GM13977 (cell line): ENCODE measurements around the gene BARX2.

Experiments
- DNase-seq: peaks from one replicate; pipeline ENCODE4 v3.0.0; 2012; ENCODE audit warnings: low spot score
- in situ Hi-C: fragments of 300-500 bp; cut with MboI; formaldehyde crosslinking; loops from one replicate; pipeline ENCODE4 v1.12.0; 2022; ENCODE audit warnings: low sequenced_read_pairs, low pct_unique_long_range_greater_than_20kb, mixed read lengths, inconsistent platforms; ENCODE audit not compliant: unreplicated experiment
- TF ChIP-seq, protein P1 (sequence below): IDR thresholded peaks from 2 replicates; pipeline ENCODE4 v1.5.1; 2012; ENCODE audit warnings: mild to moderate bottlenecking, control low read depth; ENCODE audit not compliant: insufficient read depth; ENCODE audit errors: extremely low read depth, missing control alignments

BARX2 gene

DNA sequence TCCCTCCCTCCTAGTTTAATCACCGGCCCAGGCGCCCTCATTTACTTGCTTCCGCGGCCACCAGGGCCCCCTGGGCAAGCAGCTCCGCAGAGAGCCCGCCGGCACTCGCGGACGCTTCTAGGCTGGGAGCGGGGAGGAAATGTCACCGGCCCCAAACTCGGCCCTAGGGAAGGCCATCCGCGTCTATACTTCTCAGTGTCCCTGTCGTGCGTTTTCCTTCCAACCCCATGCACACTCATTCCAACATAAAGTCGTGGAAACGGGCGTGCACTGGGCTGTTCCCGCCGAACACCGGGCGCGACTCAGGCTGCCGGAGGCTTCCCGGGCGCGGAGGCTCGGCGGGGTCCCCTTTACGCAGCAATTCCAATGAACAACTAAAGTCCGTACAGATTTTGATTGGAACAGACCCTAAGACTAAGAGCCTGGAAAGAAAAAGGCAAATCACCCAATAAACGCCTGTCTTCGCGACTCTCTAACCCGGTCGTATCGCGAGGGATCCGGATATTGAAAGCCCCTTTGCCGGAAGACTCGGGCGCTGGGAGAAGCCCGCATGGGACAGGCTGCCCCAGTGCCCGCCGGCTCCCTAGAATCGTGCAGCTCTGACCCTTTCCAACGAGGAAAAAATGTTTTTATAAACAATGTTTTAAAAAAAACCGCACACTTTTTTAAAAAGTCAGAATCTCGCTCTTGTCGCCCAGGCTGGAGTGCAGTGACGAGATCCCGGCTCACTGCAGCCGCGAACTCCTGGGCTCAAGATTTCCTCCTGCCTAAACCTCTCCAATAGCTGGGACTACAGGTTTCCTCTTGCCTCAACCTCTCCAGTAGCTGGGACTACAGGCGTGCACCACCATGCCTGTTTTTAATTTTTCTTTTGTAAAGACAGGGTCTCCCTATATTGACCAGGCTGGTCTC is 1.3 kb upstream of the BARX2 start:
- TF ChIP-seq, protein P1, sequence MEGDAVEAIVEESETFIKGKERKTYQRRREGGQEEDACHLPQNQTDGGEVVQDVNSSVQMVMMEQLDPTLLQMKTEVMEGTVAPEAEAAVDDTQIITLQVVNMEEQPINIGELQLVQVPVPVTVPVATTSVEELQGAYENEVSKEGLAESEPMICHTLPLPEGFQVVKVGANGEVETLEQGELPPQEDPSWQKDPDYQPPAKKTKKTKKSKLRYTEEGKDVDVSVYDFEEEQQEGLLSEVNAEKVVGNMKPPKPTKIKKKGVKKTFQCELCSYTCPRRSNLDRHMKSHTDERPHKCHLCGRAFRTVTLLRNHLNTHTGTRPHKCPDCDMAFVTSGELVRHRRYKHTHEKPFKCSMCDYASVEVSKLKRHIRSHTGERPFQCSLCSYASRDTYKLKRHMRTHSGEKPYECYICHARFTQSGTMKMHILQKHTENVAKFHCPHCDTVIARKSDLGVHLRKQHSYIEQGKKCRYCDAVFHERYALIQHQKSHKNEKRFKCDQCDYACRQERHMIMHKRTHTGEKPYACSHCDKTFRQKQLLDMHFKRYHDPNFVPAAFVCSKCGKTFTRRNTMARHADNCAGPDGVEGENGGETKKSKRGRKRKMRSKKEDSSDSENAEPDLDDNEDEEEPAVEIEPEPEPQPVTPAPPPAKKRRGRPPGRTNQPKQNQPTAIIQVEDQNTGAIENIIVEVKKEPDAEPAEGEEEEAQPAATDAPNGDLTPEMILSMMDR: no peak
- in situ Hi-C loops: loop anchor here (25.0 kb wide), 1 partner anchor 363 kb away; no protein-coding TSS in a partner anchor
- DNase-seq: peak; percentile 23

DNA sequence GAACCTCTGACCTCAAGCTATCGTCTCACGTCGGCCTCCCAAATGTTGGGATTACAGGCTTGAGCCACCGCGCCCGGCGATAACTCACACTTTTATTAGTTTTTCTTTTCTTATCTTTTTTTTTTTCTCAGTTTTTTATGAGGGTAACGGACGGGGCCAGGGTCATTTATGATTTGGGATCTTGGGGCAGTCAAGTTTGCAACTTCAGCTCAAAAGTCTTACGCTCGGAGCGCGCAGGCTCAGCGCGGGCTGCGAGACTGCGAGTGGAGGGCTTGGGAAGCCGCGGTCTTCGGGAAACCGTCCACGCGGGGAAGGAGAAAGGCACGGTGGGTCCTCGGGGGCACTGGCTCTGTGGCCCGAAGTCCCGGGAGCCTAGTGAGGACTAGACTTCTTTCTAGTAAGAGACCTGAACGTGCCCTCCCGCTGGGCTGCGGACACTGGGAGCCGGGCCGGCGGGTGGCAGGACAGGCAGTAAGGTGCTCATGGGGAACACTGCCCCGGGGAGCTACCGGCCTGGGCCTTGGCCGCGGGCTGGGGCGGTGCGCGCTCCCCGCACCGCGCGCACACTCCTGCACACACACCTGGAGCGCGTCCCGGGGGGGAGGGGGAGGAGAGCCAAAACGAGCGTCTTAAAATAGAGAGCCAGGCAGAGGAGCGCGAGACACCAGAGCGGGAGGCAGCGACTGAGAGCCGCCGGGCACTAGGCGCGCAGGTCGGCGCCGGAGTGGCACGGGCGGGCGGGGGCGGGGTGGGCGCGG is 476 bp upstream of the BARX2 start:
- TF ChIP-seq, protein P1: no peak
- in situ Hi-C loops: loop anchor here (25.0 kb wide), 1 partner anchor 362 kb away; no protein-coding TSS in a partner anchor
- peak; percentile 28 for DNase-seq

DNA sequence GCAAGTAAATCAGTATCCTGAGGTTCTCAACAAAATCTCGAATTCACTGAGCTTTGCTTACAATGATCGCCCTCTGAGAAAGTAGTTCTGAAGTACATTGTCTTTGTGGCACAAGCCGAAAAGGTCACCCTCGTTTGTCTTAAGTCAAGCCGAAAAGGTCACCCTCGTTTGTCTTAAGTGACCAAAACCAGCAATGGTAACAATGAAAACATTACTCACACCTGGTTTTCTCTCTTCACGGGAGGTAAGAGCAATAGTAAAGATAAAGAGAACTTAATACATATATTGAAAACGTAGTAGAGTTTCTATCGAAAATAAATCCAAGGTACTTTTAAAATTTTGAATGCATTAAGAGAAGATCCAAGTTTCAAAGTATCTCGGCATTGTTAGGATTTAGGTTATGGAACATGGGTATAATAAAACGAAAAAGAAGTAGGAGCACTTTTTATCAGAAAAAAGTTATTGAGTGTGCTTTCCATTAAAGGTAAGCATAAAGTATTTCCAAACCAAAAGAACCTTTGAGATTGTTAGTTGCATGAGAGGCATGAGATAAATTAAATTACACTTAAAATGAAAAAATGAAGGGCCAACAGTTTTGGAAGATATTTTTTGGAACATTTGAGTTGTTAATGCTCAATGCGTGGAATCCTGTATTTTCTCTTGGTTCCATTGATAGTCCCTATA is 1.2 kb downstream of the BARX2 start:
- in situ Hi-C loops: no loop called here
- TF ChIP-seq, protein P1: no peak
- DNase-seq: no peak

DNA sequence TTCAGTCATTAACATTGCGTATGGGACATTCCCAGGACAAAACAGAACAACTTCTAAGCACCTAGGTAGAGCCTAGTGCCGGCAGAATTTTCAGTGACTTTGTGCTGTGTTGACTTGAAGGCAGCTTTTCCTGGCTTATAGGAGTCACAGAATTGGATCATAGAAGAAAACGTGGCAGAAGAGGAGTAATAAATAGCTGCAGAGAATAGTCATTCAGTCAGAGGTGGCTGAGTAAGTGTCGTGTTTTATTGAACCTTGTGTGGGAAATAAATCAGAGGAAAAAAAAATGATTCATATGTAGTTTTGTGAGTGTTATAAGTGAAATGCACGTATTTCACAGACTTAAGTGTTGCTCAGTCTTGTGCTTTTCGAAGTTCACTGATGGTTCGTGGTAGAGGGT is 2.1 kb downstream of the BARX2 start:
- in situ Hi-C loops: no loop called here
- TF ChIP-seq, protein P1: no peak
- DNase-seq: no peak

DNA sequence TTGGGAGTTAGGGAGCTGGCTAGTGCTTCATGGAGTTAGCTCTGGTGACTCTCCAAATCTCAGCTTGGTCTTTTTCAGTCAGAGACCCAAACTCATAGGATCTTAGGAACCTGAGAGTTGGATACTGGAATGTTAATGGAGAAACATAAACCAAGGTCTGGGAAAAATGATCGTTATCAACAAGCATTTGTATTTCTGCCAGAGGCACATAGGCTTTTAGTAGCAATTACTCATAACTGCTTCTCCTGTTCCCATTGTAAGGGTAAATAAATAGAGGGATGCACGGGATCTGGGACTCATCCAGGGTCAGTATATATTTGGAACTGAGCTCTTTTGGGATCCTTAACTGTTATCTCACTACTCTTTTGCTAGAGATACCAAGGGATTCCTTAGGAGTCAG is 4.8 kb downstream of the BARX2 start:
- TF ChIP-seq, protein P1: no peak
- DNase-seq: no peak
- in situ Hi-C loops: no loop called here

DNA sequence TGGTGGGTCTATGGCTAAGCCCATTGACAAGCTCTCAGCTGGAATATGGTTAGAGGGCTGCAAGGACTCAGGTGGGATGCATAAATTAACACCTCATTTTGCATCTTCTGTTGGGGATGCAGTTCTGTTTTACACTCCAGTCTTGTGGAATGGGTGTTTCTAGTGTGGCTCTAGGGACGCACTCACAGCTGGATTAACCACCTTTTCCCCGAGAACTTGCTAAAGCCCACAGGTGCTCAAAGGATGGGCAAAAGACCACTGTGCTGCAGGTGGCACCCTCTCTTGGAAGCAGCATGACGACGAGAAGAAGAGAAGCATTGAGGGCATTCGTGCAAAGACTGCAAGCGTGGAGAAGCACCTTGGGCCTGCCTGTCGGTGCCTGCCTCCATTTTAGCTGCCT is 6.9 kb downstream of the BARX2 start:
- no peak for DNase-seq
- TF ChIP-seq, protein P1: no peak
- in situ Hi-C loops: no loop called here
